HG02798 (cell line): Measurements from ENCODE around the gene MAP2.

Experiments used
- ATAC-seq: cut with Tn5 transposase; IDR thresholded peaks from one replicate; pipeline ENCODE4 v1.9.1; 2021; ENCODE audit warnings: mild to moderate bottlenecking; ENCODE audit not compliant: unreplicated experiment, poor library complexity

The MAP2 gene

DNA sequence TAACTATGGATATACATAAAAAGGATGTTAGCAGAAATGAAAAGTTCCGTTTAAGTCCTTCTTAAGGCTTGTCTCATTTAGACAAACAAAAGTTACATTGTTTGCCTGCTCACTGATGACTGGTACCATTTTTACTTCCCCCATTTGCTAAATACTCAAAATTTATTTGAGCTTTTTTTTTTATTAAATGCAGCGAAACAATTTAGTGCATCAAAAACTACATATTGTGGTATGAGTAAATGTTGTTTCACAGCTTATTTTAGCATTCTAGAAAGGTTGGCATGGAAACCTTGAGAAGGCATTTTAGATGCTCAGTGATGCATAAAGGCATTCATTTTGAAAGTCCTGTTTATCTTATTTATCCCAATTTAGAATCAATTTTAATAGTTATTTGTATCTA is 100.0 kb downstream of the MAP2 start:
- ATAC-seq = peak; percentile 55

- no peak for ATAC-seq
Measured at GRCh38 chr2:209525331-209525730, 101.5 kb downstream of the MAP2 start.

- peak; percentile 30 for ATAC-seq
Measured at GRCh38 chr2:209525834-209526281, 102.0 kb downstream of the MAP2 start.

DNA sequence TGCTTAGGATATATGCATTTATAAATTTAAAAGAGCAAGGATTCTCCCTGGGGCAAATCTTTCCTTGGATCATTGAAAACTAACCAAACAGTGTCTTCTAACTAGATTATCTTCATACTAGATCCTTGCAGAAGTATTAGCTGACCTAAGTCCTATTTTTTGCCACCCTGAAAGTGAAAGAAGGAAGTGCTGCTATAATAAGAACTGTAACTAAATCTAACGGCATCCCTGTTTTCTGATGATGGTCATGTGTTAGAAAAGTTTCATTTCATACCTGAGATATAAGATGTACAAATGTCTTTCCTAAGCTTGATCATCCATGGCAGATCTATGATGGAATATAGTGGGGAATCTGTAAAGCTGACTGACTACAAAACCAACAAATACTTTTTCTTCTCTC is 102.7 kb downstream of the MAP2 start:
- ATAC-seq = no peak

DNA sequence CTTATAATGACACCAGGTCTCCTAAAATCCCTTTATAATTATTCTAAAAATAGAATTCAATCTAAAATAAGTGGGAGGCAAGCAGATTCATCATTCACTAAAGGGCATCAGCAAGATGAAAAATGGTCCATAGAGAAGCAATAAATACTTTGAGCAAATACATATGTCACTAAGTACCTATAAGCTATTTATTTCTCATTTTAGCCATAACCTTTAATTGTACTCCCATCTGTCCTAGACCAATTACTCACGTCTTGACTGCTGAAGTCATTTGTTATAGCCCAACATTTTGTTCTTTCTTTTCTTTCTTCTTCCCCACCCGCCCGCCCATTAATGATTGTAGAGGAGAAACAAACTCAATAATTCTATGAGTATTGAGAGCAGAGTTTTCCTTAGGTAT is 105.7 kb downstream of the MAP2 start:
- ATAC-seq = no peak

- no peak for ATAC-seq
Measured at GRCh38 chr2:209532321-209532720, 108.5 kb downstream of the MAP2 start.

DNA sequence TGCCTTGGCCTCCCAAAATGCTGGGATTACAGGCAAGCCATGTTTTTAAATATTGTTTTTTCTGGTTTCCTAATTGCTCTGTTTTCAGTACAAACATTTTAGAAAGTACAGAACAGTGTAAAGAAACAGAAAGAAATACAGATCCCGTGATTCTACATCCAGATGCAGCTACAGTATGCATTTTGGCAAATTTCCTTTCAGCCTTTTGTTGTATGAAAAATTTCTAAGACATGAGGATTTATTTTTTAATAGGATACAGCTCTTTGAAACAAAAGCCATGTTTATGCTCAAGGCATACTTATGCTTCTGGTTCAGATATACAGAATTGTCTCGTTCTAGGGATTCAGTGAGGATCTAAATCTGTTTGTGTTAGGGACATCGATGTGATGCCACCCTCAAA is 109.5 kb downstream of the MAP2 start:
- ATAC-seq = no peak

GRCh38 chr2:209534228-209534627 is 110.4 kb downstream of the MAP2 start:
- ATAC-seq = no peak

DNA sequence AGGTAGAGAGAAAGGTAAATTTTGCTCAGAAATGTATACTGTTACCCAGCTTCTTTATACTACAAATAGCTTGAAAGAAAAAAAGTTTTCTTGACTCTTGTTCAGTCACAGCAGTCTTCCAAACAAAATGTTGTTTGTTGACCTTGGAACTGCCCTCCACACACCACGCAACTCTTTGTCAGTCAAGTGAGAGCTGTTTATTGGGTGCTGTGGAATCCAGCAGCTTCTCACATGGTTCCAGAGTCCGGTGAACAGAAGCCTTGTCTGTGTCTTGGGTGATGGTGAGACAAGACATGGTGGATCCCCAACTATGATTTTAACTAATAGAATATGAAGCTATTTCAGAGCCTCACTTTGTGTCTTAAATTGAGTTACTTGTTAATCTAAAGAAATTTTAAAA is 112.5 kb downstream of the MAP2 start:
- no peak for ATAC-seq

DNA sequence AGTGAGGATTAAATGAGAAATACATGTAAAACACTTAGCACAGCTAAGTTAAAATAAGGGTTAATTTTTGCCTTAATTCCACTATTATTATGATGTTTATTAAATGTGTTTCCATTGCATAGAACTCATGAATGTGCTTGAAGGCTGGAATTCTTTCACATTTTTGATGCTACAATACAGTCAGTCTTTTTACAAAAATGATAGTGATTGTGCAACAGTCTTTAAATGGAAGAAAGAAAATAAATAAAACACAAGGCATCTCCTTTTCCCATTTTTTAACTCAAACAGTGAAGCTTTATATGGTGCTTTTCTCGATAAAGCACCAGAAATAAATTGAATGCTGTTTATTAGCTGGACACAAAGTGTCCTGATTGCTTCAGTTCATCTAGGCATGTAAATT is 123.9 kb downstream of the MAP2 start:
- ATAC-seq = no peak

- ATAC-seq = no peak
Measured at GRCh38 chr2:209549589-209549988, 125.7 kb downstream of the MAP2 start.

GRCh38 chr2:209553913-209554312 is 130.1 kb downstream of the MAP2 start:
- peak; percentile 41 for ATAC-seq

GRCh38 chr2:209556354-209556961 is 132.6 kb downstream of the MAP2 start:
- peak; percentile 67 for ATAC-seq

DNA sequence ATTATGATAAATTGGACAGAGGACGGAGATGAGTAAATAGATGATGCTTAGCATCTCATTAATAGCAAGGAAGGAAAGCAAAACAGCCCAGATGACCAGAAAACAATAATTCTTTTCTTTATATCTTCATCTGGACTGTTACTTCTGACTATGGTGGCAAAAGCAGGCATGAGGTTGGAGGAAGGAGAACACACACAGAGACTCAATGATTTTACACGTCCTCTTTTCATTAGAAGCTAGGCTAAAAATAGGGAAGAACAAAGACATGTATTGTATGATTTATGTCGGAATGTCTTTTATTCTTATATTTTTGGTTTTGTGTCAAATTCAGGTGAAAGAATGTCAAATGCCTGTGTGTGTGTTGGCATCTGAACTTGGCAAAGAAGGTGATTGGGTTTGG is 137.1 kb downstream of the MAP2 start:
- ATAC-seq = no peak

- ATAC-seq = no peak
Measured at GRCh38 chr2:209563453-209563852, 139.6 kb downstream of the MAP2 start.

DNA sequence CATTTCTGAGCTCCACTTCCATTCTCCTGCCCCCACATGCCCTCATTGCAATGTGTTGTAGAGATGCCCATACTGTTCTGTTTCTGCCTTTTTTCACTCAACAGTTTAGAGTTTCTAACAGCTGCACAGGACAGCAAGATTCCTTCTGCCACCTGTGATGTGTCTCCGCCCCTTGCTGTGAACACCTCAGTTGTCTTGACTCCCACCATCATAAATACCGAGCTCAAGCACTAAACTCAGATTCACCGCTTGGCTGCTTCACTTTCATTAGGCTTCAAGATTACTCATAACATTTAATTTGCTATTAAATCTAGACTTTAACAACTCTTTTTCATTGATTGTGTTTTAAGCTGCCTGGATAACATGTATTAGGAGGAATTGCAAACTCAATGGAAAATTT is 141.0 kb downstream of the MAP2 start:
- no peak for ATAC-seq

DNA sequence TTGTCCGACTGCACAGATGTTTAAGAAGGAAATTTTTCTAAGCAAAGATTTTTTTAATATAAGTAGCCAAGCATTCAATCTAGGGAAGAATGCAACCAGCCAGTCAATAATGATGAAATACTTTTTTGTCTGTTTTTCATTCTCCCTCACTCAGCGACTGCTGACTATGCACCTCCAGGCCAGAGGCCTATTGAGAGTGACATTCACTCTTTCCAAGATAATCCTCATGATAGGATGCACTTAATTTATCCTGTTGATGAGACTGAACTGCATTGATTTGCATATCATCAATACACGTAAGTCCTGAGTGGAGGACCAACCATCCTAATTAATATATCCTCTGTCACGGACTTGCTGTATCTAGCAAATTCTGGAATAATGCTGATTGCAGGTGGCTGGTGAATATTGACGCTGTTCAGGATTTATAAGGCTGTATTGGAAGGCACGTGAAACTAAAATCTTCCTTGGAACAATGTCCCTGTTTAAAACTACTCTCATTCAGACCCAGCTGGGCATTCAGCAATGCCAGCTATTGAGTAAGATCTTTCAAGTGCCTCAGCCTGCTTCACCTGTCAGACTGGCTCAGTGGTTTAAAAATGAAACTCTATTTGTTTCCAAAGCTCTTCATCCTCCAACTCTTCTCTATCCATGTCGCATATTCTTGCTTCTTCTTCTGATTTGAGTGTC is 142.2 kb downstream of the MAP2 start:
- ATAC-seq = no peak

- no peak for ATAC-seq
Measured at GRCh38 chr2:209570194-209570593, 146.3 kb downstream of the MAP2 start.

DNA sequence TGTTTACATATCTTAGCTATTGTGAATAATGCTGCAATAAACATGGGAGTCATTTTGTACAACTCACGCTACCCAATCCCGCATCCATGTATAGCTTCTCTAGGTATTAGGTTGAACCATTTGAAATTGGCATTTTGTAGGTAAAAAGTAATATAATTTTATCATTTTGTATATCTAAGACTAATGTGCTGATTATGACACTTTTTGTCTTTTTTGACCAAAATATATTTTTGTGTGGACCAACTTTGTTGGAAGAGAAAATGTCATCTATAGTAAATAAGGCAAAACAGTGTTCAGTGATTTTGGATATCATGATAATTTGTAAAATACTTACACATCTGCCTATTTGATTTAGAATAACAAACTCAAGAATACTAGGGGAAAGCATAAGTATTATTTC is 150.7 kb downstream of the MAP2 start:
- no peak for ATAC-seq

DNA sequence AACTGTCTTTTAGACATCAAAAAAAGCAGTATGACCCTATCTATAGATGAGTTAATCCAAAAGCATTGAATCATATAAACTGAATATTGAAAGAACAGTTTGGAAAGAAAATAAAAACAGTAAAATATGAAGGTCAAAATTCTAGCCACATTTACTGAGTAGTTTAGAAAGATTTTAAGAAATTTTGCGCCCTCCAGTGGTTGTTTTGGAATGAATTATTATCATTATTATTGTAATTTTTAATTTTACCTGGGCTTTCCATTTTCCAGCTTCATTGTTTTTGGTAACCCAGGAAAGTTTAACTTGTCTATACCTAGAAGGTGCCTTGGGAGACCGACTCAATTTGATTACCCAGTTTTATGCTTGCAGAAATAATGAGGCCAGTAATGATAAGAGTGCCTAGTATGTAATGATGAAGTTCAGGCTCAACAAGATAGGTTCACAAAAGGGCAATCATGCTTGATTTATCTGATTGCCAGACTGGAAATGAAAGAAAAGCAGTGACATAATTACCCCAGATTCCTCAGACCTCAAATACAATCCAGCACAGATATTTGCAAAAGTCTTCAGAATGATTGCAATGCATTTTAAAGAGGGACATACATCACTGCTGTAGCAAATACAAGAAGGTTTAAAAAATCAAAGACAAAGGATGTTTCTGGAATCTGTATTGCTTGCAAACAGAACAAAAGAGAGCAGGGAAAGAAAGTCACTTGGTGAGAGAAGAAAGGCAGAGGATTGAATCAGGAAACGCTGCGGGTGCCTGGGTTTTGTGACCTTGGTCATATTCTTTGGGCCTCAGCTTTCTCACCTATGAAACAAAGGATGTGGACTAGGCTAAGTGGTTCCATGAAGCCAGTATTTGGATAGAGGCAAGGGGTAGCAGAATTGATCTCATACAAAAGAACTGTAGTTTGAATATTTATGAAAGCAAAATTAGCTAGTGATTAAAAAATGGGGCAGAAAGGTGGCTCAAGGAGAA is 153.8 kb downstream of the MAP2 start:
- ATAC-seq = peak; percentile 40

- ATAC-seq = no peak
Measured at GRCh38 chr2:209578394-209579001, 154.7 kb downstream of the MAP2 start.
